BJ (cell line): ENCODE data around the gene USP22. TPM values are rescaled to one million over a fixed set of nuclear protein-coding genes. Genes with fewer than 3 reads are reported as not detected.

Experiments
- CTCF ChIA-PET: fragments of 350-600 bp; formaldehyde crosslinking; extraction: SDS; loops from one replicate; lab custom pipeline; 2021; ENCODE audit warnings: antibody characterized with exemption, inconsistent platforms; lab: Yijun Ruan, JAX
- POLR2A ChIA-PET: fragments of 300-600 bp; sonication (Branson Sonifier 250); formaldehyde crosslinking; extraction: SDS; loops from one replicate; lab custom pipeline; 2021; ENCODE audit warnings: antibody characterized with exemption; lab: Charles Lee
- DNase-seq: peaks from one replicate; pipeline ENCODE4 v3.0.0-alpha.2; 2011; ENCODE audit warnings: low read depth
- H3K27me3 ChIP-seq: 2 replicates; pipeline ENCODE4 v1.6.0; 2011; ENCODE audit warnings: low read length; ENCODE audit not compliant: control insufficient read depth, insufficient read depth
- H3K36me3 ChIP-seq: 2 replicates; pipeline ENCODE4 v1.5.1; 2011; ENCODE audit warnings: low read length; ENCODE audit not compliant: control insufficient read depth, insufficient read depth
- H3K4me3 ChIP-seq: 2 replicates; pipeline ENCODE4 v1.5.1; 2011; ENCODE audit warnings: low read depth, mild to moderate bottlenecking, control low read depth, low read length
- CTCF ChIP-seq: IDR thresholded peaks from 2 replicates; pipeline ENCODE4 v1.5.1; 2011; ENCODE audit warnings: low read depth, mild to moderate bottlenecking, control low read depth, inconsistent platforms, low read length, moderate library complexity; ENCODE audit not compliant: insufficient read depth
- polyA plus RNA-seq: library from polyadenylated mRNA; depleted of rRNA; stranded (reverse); fragments of >200 nt; gene quantifications from 2 replicates; pipeline ENCODE4 v1.2.3, GENCODE V29; 2011

The USP22 gene
- polyA plus RNA-seq, 1 experiment = 212 TPM

GRCh38 chr17:20987511-20987910 lies 55.3 kb downstream of the USP22 start:
- CTCF ChIA-PET = interaction anchor here (0.6 kb wide), 1 partner anchor 20 kb away, joined by 3 read pairs; no protein-coding TSS in a partner anchor
- POLR2A ChIA-PET = no interaction called here
- H3K36me3 ChIP-seq = no peaks in the 10 kb centered on the region
- no peak for DNase-seq
- H3K27me3 ChIP-seq = peaks cover 2% of the 10 kb centered on the region
- H3K4me3 ChIP-seq = no peak overlapping the region
- no peak for TF ChIP-seq CTCF

DNA sequence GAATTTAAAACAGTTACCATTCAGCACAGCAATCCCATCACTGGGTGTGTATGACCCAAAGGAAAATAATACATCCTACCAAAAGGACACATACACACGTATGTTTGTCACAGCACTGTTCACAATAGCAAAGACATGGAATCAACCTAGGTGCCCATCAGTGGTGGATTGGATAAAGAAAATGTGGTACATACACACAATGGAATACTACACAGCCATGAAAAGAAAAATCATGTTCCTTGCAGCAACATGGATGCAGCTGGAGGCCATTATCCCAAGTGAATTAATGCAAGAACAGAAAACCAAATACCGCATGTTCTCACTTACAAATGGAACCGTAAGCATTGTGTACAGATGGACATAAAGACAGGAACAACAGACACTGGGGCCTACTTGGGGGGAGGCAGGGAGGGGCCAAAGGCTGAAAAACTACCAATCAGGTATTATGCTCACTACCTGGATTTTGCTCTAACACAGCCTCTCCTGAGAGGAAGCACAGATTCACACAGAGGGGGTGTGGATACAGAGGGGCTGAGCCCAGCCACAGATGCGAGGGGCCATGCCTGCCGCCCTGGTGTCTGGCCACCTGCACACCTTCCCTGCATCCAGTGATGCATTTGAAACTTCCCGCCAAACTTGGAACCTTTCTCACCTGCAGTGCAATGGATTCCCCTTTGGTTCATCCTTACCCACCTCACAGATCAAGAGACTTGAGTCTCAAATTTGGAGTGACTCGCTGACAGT lies 55.9 kb downstream of the USP22 start:
- ChIA-PET POLR2A (no interaction called here), CTCF (interaction anchor here (0.6 kb wide), 1 partner anchor 19 kb away, joined by 3 read pairs; no protein-coding TSS in a partner anchor)
- no peak for DNase-seq
- no peaks in the 10 kb centered on the region for H3K36me3 ChIP-seq
- H3K4me3 ChIP-seq = no peak overlapping the region
- no peak for TF ChIP-seq CTCF
- peaks cover 2% of the 10 kb centered on the region for H3K27me3 ChIP-seq

GRCh38 chr17:20983359-20983637 lies 59.5 kb downstream of the USP22 start:
- peaks cover 4% of the 10 kb centered on the region for H3K27me3 ChIP-seq
- ChIA-PET POLR2A (no interaction called here), CTCF (no interaction called here)
- DNase-seq = no peak
- no peaks in the 10 kb centered on the region for H3K36me3 ChIP-seq
- no peak overlapping the region for H3K4me3 ChIP-seq
- no peak for TF ChIP-seq CTCF

DNA sequence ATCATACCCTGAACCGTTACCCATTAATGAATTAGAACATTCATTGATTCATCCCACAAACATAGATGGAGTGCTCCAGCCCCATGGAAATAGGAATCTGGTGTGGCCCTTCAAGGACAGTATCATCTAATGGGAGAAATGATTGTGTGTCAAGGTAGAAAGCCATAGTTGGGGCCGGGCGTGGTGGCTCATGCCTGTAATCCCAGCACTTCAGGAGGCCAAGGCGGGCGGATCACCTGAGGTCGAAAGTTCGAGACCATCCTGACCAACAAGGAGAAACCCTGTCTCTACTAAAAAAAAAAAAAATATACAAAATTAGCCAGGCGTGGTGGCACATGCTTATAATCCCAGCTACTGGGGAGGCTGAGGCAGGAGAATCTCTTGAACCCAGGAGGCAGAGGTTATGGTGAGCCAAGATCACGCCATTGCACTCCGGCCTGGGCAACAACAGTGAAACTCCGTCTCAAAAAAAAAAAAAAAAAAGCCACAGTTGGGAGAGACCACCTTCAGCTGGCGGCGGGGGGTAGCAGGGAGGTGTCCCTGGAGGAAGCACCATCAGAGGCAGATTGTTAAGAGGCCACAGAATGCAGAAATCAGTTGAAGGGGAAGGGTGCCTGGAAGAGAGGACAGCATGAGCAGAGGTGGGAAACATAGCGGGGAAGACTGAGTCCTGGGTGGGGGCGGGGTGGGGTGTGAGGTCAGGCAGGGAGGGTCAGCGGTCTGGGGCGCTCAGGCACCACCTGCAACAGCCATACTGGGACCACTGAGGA lies 60.0 kb downstream of the USP22 start:
- H3K4me3 ChIP-seq = no peak overlapping the region
- no peaks in the 10 kb centered on the region for H3K36me3 ChIP-seq
- POLR2A ChIA-PET = no interaction called here
- CTCF ChIA-PET = no interaction called here
- TF ChIP-seq CTCF = no peak
- DNase-seq = no peak
- peaks cover 2% of the 10 kb centered on the region for H3K27me3 ChIP-seq
